ENCODE results near the gene FAM118B. TPM values are rescaled to one million over a fixed set of nuclear protein-coding genes. Genes with fewer than 3 reads are reported as not detected.

The FAM118B gene
- total and polyA plus RNA-seq, 2 of the 8 experiments (the other 6 are each of a cell fraction or from before 2014, with no cell fraction given), result 25.3 to 48.3 TPM

- H3K23me2 ChIP-seq (ENCODE audit: low read depth, low read length), result no peaks in the 10 kb centered on the region
- H3K23ac ChIP-seq (ENCODE audit: insufficient read length), result no peak overlapping the region
- no peaks in the 10 kb centered on the region for H3K79me2 ChIP-seq (ENCODE audit: control insufficient read depth in 1 of 2, insufficient read depth in 2 of 2, low read length in 2 of 2)
- H2BK20ac ChIP-seq (ENCODE audit: low read length), result no peak overlapping the region
- no peak overlapping the region for H3K27ac ChIP-seq (ENCODE audit: low read depth, low read length)
- H2BK120ac ChIP-seq (replicated peaks; ENCODE audit: low read depth, low read length), result no peak overlapping the region
- H4K5ac ChIP-seq (ENCODE audit: insufficient read length, low read depth, low read length), result no peak overlapping the region
- peaks cover 0 to 1% of the 10 kb centered on the region in 2 experiments for H4K20me1 ChIP-seq (replicated peaks in 1 of 2; ENCODE audit: control insufficient read depth in 1 of 2, insufficient read depth in 2 of 2, low read length in 2 of 2)
- H2BK5ac ChIP-seq (ENCODE audit: low read depth, low read length), result no peak overlapping the region
- ChIA-PET POLR2A (ENCODE audit: partially characterized antibody) (interaction anchor here (0.8 to 1.4 kb wide), 5 partner anchors 16 to 105 kb away, joined by 3 to 5 read pairs (median 3); no protein-coding TSS in a partner anchor), CTCF (ENCODE audit: partially characterized antibody) (interaction anchor here (0.8 to 4.8 kb wide), 48 partner anchors 8 to 256 kb away, joined by 3 to 31 read pairs (median 6); partner anchors contain the start of gene ST3GAL4)
- H3K56ac ChIP-seq (replicated peaks; ENCODE audit: insufficient read length, low read depth, low read length), result no peak overlapping the region
- H2AFZ ChIP-seq (ENCODE audit: low read length), result no peak overlapping the region
- H3K18ac ChIP-seq (ENCODE audit: extremely low read depth, low read length), result no peak overlapping the region
- H3K36me3 ChIP-seq (ENCODE audit: control insufficient read depth in 2 of 4, insufficient read depth in 4 of 4, low read length in 3 of 4), result peaks cover 0 to 4% (median 2%) of the 10 kb centered on the region in 4 experiments; a peak in 2 of 8 replicates
- no peak overlapping the region for H4K8ac ChIP-seq (ENCODE audit: extremely low read depth, insufficient read depth, low read length)
- no peak overlapping the region for H2BK15ac ChIP-seq (ENCODE audit: low read length)
- DNase-seq (ENCODE audit: low read depth in 1 of 2, low spot score in 2 of 2) (no peak), FAIRE-seq (no peak)
- H3K9ac ChIP-seq (replicated peaks in 1 of 4; ENCODE audit: extremely low read depth in 1 of 4, low read depth in 3 of 4, low read length in 3 of 4), result no peak overlapping the region
- H3K4me3 ChIP-seq (ENCODE audit: extremely low read depth in 1 of 4, insufficient read depth in 2 of 4, low read depth in 3 of 4, low read length in 4 of 4), result no peak overlapping the region
- no peak overlapping the region for H3K4ac ChIP-seq (replicated peaks; ENCODE audit: insufficient read length, low read depth, low read length)
- no peak overlapping the region for H2AK5ac ChIP-seq (ENCODE audit: low read depth, low read length)
- H2BK12ac ChIP-seq (ENCODE audit: low read depth, low read length), result no peak overlapping the region
- H3K14ac ChIP-seq (ENCODE audit: insufficient read length), result no peak overlapping the region
- H3K27me3 ChIP-seq (replicated peaks in 1 of 4; ENCODE audit: control insufficient read depth in 3 of 4, extremely low read depth in 1 of 4, insufficient read depth in 3 of 4, low read length in 3 of 4), result no peaks in the 10 kb centered on the region
- no peak overlapping the region for H4K91ac ChIP-seq (replicated peaks; ENCODE audit: insufficient read length, low read length)
- peaks cover 2% of the 10 kb centered on the region; the same call in 1 of the 2 replicates for H3K79me1 ChIP-seq (ENCODE audit: low read depth, low read length)
- no peak overlapping the region for H3K4me2 ChIP-seq (ENCODE audit: insufficient read depth in 1 of 2, low read depth in 2 of 2, low read length in 2 of 2)
- H3K4me1 ChIP-seq (replicated peaks in 1 of 4; ENCODE audit: control insufficient read depth in 3 of 4, insufficient read depth in 4 of 4, low read length in 3 of 4), result no peaks in the 10 kb centered on the region
- 77% methylated on average over 6 of the region's 6 CpGs; no CpG with 5 or more reads in 1 of the 2 experiments for WGBS, 2 experiments (ENCODE audit: extremely low coverage in 1 of 2, insufficient coverage in 1 of 2, insufficient read length in 1 of 2, insufficient replicate concordance in 2 of 2, low coverage in 1 of 2, low lambda C conversion rate in 2 of 2, missing lambda C conversion rate in 1 of 2)
- H3K9me3 ChIP-seq (ENCODE audit: insufficient read depth in 2 of 2, low read depth in 1 of 2, low read length in 1 of 2), result no peaks in the 10 kb centered on the region
- no peak for TF ChIP-seq BACH1 (IDR thresholded peaks at IDR 0.05; ENCODE audit: low read length)
- no peak for TF ChIP-seq USF2 (IDR thresholded peaks at IDR 0.05; ENCODE audit: low read length)
These were observed 99.4 kb downstream of the FAM118B start for GRCh38 chr11:126310992-126311310.
